WTC11 (cell line): Measurements from ENCODE around the gene ALK.

Source experiments
- ESRRA ChIP-seq: sonication (generic); formaldehyde crosslinking; IDR thresholded peaks from 2 replicates; pipeline ENCODE4 v1.8.1; 2022; ENCODE audit warnings: mild to moderate bottlenecking, missing genetic modification reagents, borderline replicate concordance
- JUN ChIP-seq: sonication (generic); formaldehyde crosslinking; IDR thresholded peaks from 2 replicates; pipeline ENCODE4 v1.8.0; 2023; ENCODE audit warnings: mild to moderate bottlenecking, missing genetic modification reagents
- TF ChIP-seq, protein P1 (sequence below): fragments of 200-600 bp; IDR thresholded peaks from 2 replicates; pipeline ENCODE4 v1.8.0; 2022; ENCODE audit warnings: antibody characterized with exemption

- TF ChIP-seq ESRRA (CRISPR knock-in tag) = no peak
- TF ChIP-seq, protein P1, sequence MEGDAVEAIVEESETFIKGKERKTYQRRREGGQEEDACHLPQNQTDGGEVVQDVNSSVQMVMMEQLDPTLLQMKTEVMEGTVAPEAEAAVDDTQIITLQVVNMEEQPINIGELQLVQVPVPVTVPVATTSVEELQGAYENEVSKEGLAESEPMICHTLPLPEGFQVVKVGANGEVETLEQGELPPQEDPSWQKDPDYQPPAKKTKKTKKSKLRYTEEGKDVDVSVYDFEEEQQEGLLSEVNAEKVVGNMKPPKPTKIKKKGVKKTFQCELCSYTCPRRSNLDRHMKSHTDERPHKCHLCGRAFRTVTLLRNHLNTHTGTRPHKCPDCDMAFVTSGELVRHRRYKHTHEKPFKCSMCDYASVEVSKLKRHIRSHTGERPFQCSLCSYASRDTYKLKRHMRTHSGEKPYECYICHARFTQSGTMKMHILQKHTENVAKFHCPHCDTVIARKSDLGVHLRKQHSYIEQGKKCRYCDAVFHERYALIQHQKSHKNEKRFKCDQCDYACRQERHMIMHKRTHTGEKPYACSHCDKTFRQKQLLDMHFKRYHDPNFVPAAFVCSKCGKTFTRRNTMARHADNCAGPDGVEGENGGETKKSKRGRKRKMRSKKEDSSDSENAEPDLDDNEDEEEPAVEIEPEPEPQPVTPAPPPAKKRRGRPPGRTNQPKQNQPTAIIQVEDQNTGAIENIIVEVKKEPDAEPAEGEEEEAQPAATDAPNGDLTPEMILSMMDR = no peak
- TF ChIP-seq JUN (CRISPR knock-in tag) = no peak
Measured at GRCh38 chr2:29423061-29423666, 498.2 kb downstream of the ALK start.
